SK-N-SH (cell line): Measurements from ENCODE around the gene UBN2. TPM values are rescaled to one million over a fixed set of nuclear protein-coding genes. Genes with fewer than 3 reads are reported as not detected.
"Not testable (repeated sequence)": the region's sequence is repeated elsewhere in the genome, so short reads cannot be mapped to it uniquely, and the experiment has no call there.

ENCODE experiments used
- CTCF ChIA-PET: fragments of 300-600, 350-600 bp; formaldehyde crosslinking; extraction: SDS; loops from one replicate; lab custom pipeline; 2021; lab: Yijun Ruan, JAX
- POLR2A ChIA-PET: fragments of 350-600 bp; sonication (Branson Sonifier 250); formaldehyde crosslinking; extraction: SDS; loops from one replicate; lab custom pipeline; 2020; ENCODE audit warnings: antibody characterized with exemption, inconsistent platforms; lab: Yijun Ruan, JAX
- DNase-seq: peaks from one replicate; pipeline ENCODE4 v3.0.0; 2012
- H2AFZ ChIP-seq: fragments of 200-600 bp; sonication (generic); 2 replicates; pipeline ENCODE4 v1.8.1; 2016; ENCODE audit warnings: antibody characterized with exemption, mild to moderate bottlenecking, low read depth
- H3F3A ChIP-seq: fragments of 200-600 bp; sonication (generic); replicated peaks from 2 replicates; pipeline ENCODE3; 2016; ENCODE audit warnings: antibody characterized with exemption, mild to moderate bottlenecking; ENCODE audit not compliant: insufficient read depth
- H3K27ac ChIP-seq, 2 experiments: fragments of 200-500 bp in 1 of 2; fragments of 200-600 bp in 1 of 2; sonication (Bioruptor generic) in 1 of 2; sonication (generic), shearing (Covaris generic) in 1 of 2; 2 replicates each; pipeline versions ENCODE4 v1.5.1 to v1.6.1; 2014 to 2016; ENCODE audit warnings: low read depth in 2 of 2, inconsistent platforms in 1 of 2, low read length in 1 of 2, mild to moderate bottlenecking in 1 of 2, mixed read lengths in 1 of 2
- H3K27me3 ChIP-seq: fragments of 200-600 bp; sonication (generic), shearing (Covaris generic); 2 replicates; pipeline ENCODE4 v1.6.1; 2016; ENCODE audit warnings: mixed run types; ENCODE audit not compliant: insufficient read depth
- H3K36me3 ChIP-seq, 2 experiments: fragments of 200-500 bp in 1 of 2; fragments of 200-600 bp in 1 of 2; sonication (Bioruptor generic) in 1 of 2; sonication (generic) in 1 of 2; replicated peaks in 1 of 2; 2 replicates each; pipeline versions ENCODE3 to v1.5.1; 2014 to 2016; ENCODE audit warnings: low read length in 1 of 2, mild to moderate bottlenecking in 1 of 2; ENCODE audit not compliant: insufficient read depth in 2 of 2, control insufficient read depth in 1 of 2
- H3K4me1 ChIP-seq, 2 experiments: fragments of 200-500 bp in 1 of 2; fragments of 200-600 bp in 1 of 2; sonication (Bioruptor generic) in 1 of 2; sonication (generic), shearing (Covaris generic) in 1 of 2; 2 replicates each; pipeline versions ENCODE4 v1.5.1 to v1.6.1; 2014 to 2016; ENCODE audit warnings: low read depth in 1 of 2, low read length in 1 of 2, mixed run types in 1 of 2; ENCODE audit not compliant: insufficient read depth in 2 of 2, control insufficient read depth in 1 of 2
- H3K4me2 ChIP-seq: fragments of 200-600 bp; sonication (generic), shearing (Covaris generic); 2 replicates; pipeline ENCODE4 v1.6.1; 2017; ENCODE audit warnings: mixed run types
- H3K4me3 ChIP-seq, 2 experiments: fragments of 200-500 bp in 1 of 2; fragments of 200-600 bp in 1 of 2; sonication (Bioruptor generic) in 1 of 2; sonication (generic), shearing (Covaris generic) in 1 of 2; 2 replicates each; pipeline versions ENCODE4 v1.5.1 to v1.8.1; 2014 to 2016; ENCODE audit warnings: low read depth in 2 of 2, inconsistent platforms in 1 of 2, low read length in 1 of 2, mild to moderate bottlenecking in 1 of 2, mixed read lengths in 1 of 2, moderate library complexity in 1 of 2
- H3K79me2 ChIP-seq: fragments of 200-600 bp; sonication (generic); 2 replicates; pipeline ENCODE4 v1.8.1; 2017; ENCODE audit warnings: mild to moderate bottlenecking; ENCODE audit not compliant: insufficient read depth
- H3K9ac ChIP-seq: fragments of 200-600 bp; sonication (generic); 2 replicates; pipeline ENCODE4 v1.6.1; 2017; ENCODE audit warnings: mixed run types
- H3K9me2 ChIP-seq: fragments of 200-600 bp; sonication (generic); 2 replicates; pipeline ENCODE4 v1.6.1; 2017; ENCODE audit warnings: mixed run types
- H3K9me3 ChIP-seq: fragments of 200-600 bp; sonication (generic); 2 replicates; pipeline ENCODE4 v1.6.1; 2017; ENCODE audit warnings: mixed run types, mild to moderate bottlenecking, moderate library complexity
- H4K20me1 ChIP-seq: fragments of 200-600 bp; sonication (generic); 2 replicates; pipeline ENCODE4 v1.6.1; 2017; ENCODE audit warnings: mild to moderate bottlenecking, mixed run types; ENCODE audit not compliant: insufficient read depth
- CHD2 ChIP-seq: fragments of 150-350 bp; IDR thresholded peaks from 2 replicates; pipeline ENCODE4 v1.6.1; 2018; ENCODE audit warnings: low read length; ENCODE audit not compliant: partially characterized antibody
- ELF1 ChIP-seq: IDR thresholded peaks from 2 replicates; pipeline ENCODE4 v1.4.0; 2012
- EZH2phosphoT487 ChIP-seq: fragments of 200-600 bp; sonication (generic); IDR thresholded peaks from 2 replicates; pipeline ENCODE4 v1.6.1; 2017; ENCODE audit warnings: low read depth, mixed run types, mild to moderate bottlenecking, antibody characterized with exemption, moderate library complexity, borderline replicate concordance
- FOXJ3 ChIP-seq: sonication (generic); formaldehyde crosslinking; IDR thresholded peaks from 2 replicates; pipeline ENCODE4 v1.5.1; 2020; ENCODE audit warnings: mild to moderate bottlenecking, missing genetic modification reagents
- MAX ChIP-seq: IDR thresholded peaks from 2 replicates; pipeline ENCODE4 v1.4.0; 2012; ENCODE audit warnings: low read depth
- NRF1 ChIP-seq: IDR thresholded peaks from 2 replicates; pipeline ENCODE4 v1.6.1; 2012; ENCODE audit warnings: low read depth, mild to moderate bottlenecking, low read length
- POLR2AphosphoS5 ChIP-seq: IDR thresholded peaks from 2 replicates; pipeline ENCODE4 v1.6.1; 2012; ENCODE audit warnings: low read depth, low read length
- RCOR1 ChIP-seq: fragments of 150-350 bp; IDR thresholded peaks from 2 replicates; pipeline ENCODE4 v1.6.1; 2017; ENCODE audit warnings: antibody characterized with exemption, low read length
- RXRA ChIP-seq: IDR thresholded peaks from 2 replicates; pipeline ENCODE4 v1.4.0; 2012; ENCODE audit warnings: low read depth, mild to moderate bottlenecking, borderline replicate concordance
- SMC3 ChIP-seq: IDR thresholded peaks from 2 replicates; pipeline ENCODE4 v1.6.1; 2012; ENCODE audit warnings: low read depth, low read length, improper control_type of control experiment
- TAF1 ChIP-seq: IDR thresholded peaks from 2 replicates; pipeline ENCODE4 v1.6.1; 2012; ENCODE audit warnings: low read depth, mild to moderate bottlenecking, low read length, moderate library complexity, borderline replicate concordance
- TEAD4 ChIP-seq: IDR thresholded peaks from 2 replicates; pipeline ENCODE4 v1.4.0; 2012; ENCODE audit warnings: mild to moderate bottlenecking, borderline replicate concordance; ENCODE audit not compliant: insufficient read depth
- USF1 ChIP-seq: IDR thresholded peaks from 2 replicates; pipeline ENCODE4 v1.4.0; 2012; ENCODE audit warnings: low read depth, borderline replicate concordance
- USF2 ChIP-seq: fragments of 150-350 bp; IDR thresholded peaks from 2 replicates; pipeline ENCODE4 v1.6.1; 2017; ENCODE audit warnings: antibody characterized with exemption, low read length, low read depth, borderline replicate concordance
- YY1 ChIP-seq: IDR thresholded peaks from 2 replicates; pipeline ENCODE4 v1.4.0; 2012; ENCODE audit warnings: low read depth, mild to moderate bottlenecking
- WGBS: methylation state at CpG from one replicate; pipeline ENCODE4 v1.1.6; 2017; ENCODE audit warnings: low lambda C conversion rate; 5-methylcytosine and 5-hydroxymethylcytosine counted together
- polyA plus RNA-seq, 3 experiments: library from polyadenylated mRNA; depleted of rRNA; stranded (reverse); fragments of >200 nt; gene quantifications; 2 replicates each; pipeline ENCODE4 v1.2.3, GENCODE V29; 2012

UBN2 gene
- polyA plus RNA-seq, 1 of the 3 experiments (the other 2 are of a cell fraction): 2.0 TPM

- Histone ChIP-seq H3K9me3 (no peaks in the 10 kb centered on the region), H3K27ac (no peak overlapping the region), H3K9me2 (no peaks in the 10 kb centered on the region), H3F3A (no peaks in the 10 kb centered on the region), H3K27me3 (no peaks in the 10 kb centered on the region), H3K9ac (no peak overlapping the region), H3K79me2 (no peaks in the 10 kb centered on the region), H3K4me1 (no peaks in the 10 kb centered on the region), H4K20me1 (no peaks in the 10 kb centered on the region), H3K4me2 (no peak overlapping the region), H3K4me3 (no peak overlapping the region), H3K36me3 (no peaks in the 10 kb centered on the region), H2AFZ (no peak overlapping the region)
- TF ChIP-seq YY1 (no peak), CHD2 (no peak), RXRA (no peak), TEAD4 (no peak), USF2 (no peak), MAX (no peak), EZH2phosphoT487 (no peak), SMC3 (no peak), ELF1 (no peak), POLR2AphosphoS5 (no peak), FOXJ3 (no peak), RCOR1 (no peak), USF1 (no peak), TAF1 (no peak), NRF1 (no peak)
- ChIA-PET CTCF (no interaction called here), POLR2A (no interaction called here)
- 86% methylated on average over 2 of the region's 2 CpGs for WGBS
- DNase-seq: no peak
Measured at GRCh38 chr7:139224219-139224618, 6.8 kb upstream of the UBN2 start.

GRCh38 chr7:139224836-139225235 lies 6.2 kb upstream of the UBN2 start:
- H4K20me1 ChIP-seq, H3F3A ChIP-seq, H3K4me3 ChIP-seq, H3K9me2 ChIP-seq, H3K9me3 ChIP-seq, POLR2A ChIA-PET, H3K27ac ChIP-seq, H2AFZ ChIP-seq, H3K27me3 ChIP-seq, H3K36me3 ChIP-seq, DNase-seq, H3K9ac ChIP-seq, H3K4me1 ChIP-seq, CTCF ChIA-PET, H3K4me2 ChIP-seq, H3K79me2 ChIP-seq: not testable (repeated sequence)
- WGBS: 84% methylated on average over 18 of the region's 18 CpGs

- 89% methylated on average over 33 of the region's 60 CpGs for WGBS
- H3K27ac ChIP-seq, CTCF ChIA-PET, H3K4me3 ChIP-seq, H3K36me3 ChIP-seq, H3F3A ChIP-seq, H4K20me1 ChIP-seq, H3K79me2 ChIP-seq, H3K4me2 ChIP-seq, H3K9ac ChIP-seq, H3K9me2 ChIP-seq, H3K27me3 ChIP-seq, H3K4me1 ChIP-seq, H3K9me3 ChIP-seq, POLR2A ChIA-PET, H2AFZ ChIP-seq, DNase-seq: not testable (repeated sequence)
Measured at GRCh38 chr7:139225286-139226157, 5.5 kb upstream of the UBN2 start.

GRCh38 chr7:139226158-139226515 lies 4.9 kb upstream of the UBN2 start:
- H4K20me1 ChIP-seq, H3K4me3 ChIP-seq, H3K9ac ChIP-seq, H3K79me2 ChIP-seq, H3K27ac ChIP-seq, H3K9me3 ChIP-seq, H3K36me3 ChIP-seq, POLR2A ChIA-PET, H3K27me3 ChIP-seq, H3K9me2 ChIP-seq, H3K4me1 ChIP-seq, H2AFZ ChIP-seq, DNase-seq, H3F3A ChIP-seq, CTCF ChIA-PET, H3K4me2 ChIP-seq: not testable (repeated sequence)
- WGBS: 90% methylated on average over 18 of the region's 23 CpGs
